HG03575 (cell line): ENCODE measurements around the gene ZFP82.

ENCODE experiments used
- ATAC-seq: cut with Tn5 transposase; IDR thresholded peaks from one replicate; pipeline ENCODE4 v1.9.1; 2021; ENCODE audit not compliant: unreplicated experiment, insufficient number of reproducible peaks, low FRiP score; ENCODE audit errors: extremely low read depth

ZFP82 gene

DNA sequence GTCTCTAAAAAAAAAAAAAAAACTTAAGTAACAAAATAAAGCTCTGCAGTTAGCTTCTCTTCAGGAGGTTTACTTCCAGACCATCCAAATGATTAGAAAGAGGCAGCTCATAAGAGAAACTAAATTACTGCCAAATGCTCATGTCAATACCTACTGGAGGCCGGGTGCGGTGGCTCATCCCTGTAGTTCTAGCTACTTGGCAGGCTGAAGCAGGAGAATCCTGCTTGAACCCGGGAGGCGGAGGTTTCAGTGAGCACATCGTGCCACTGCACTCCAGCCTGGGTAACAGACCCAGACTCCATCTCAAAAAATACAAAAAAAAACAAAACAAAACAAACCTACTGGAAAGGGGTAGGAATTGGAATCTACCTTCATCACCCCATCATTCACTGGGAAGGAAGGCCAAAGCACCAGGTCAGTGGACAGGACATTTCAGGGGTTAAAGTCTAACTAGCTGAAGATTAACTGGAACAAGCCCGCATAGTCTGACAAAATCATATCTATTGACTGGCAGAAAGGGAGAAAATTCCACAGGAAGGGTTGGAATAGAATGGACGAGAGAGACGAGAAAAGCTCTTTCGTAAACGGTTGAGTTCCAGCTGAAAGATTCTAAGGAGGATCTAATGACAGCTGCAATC lies 40.8 kb downstream of the ZFP82 start:
- ATAC-seq, result no peak

DNA sequence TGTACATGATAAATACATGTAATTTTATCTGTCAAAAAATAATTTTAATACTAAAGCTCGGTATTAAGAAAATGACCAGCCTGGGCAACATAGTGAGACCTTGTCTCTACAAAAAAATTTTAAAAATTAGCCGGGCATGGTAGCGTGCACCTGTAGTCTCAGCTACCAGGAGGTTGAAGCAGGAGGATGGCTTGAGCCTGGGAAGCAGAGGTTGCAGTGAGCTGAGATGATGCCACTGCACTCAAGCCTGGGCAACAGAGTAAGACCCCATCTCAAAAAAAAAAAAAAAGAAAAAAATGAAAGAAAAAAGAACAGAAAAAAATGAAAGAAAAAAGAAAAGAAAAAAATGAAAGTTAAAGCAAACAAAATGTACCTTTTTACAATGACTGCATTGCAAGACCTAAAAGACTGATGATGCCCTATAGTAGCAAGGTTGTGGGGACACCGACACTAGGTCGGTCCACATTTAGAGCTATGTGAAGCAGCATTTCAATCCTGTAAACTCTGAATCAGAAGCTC lies 44.7 kb downstream of the ZFP82 start:
- ATAC-seq, result no peak

DNA sequence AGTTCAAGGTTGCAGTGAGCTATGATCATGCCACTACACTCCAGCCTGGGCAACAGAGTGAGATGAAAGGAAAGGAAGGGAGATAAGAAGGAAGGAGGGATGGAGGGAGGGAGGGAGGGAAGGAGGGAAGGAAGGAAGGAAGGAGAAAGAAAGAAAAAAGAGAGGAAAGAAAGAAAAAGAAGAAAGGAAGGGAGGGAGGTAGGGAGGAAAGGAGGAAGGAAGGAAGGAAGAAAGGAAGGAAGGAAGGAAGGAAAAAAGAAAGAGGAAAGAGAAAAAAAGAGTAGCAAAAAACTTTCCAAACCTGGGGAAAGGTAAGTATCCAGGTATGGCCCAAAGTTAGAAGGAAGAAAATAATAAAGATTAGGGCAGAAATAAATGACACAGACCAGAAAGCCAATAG lies 46.6 kb downstream of the ZFP82 start:
- no peak for ATAC-seq

DNA sequence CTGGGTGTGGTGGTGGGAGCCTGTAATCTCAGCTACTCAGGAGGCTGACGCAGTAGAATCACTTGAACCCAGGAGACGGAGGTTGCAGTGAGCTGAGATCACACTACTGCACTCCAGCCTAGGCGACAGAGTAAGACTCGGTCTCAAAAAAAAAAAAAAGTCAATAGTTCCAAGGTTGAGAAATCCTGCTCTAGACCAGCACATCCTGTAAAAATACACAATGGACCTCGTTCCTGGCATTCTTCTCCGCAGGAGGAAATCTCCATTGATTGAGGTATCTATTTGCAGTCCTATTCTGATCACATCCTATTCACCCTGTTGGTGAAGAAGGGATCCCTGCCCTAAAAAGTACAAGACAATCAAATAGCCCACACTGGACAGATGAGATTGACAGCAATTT lies 54.6 kb downstream of the ZFP82 start:
- no peak for ATAC-seq
